NCI-H1694 treated with DMSO at 0.1 percent for 48 hours (cell line): ENCODE measurements around the gene DIRAS1.
"Not testable (repeated sequence)": the region's sequence is repeated elsewhere in the genome, so short reads cannot be mapped to it uniquely, and the experiment has no call there.

Experiments used
- DNase-seq: peaks from one replicate; lab custom pipeline; 2025; lab: John Stamatoyannopoulos, UW

The DIRAS1 gene

GRCh38 chr19:2711172-2711874 is 9.8 kb downstream of the DIRAS1 start:
- DNase-seq: no peak

- no peak for DNase-seq
These were observed 14.9 kb downstream of the DIRAS1 start for GRCh38 chr19:2706251-2706650.

- DNase-seq: no peak
These were observed 17.4 kb downstream of the DIRAS1 start for GRCh38 chr19:2703691-2704216.

GRCh38 chr19:2703077-2703437 is 18.1 kb downstream of the DIRAS1 start:
- DNase-seq: no peak

GRCh38 chr19:2702170-2703076 is 18.7 kb downstream of the DIRAS1 start, which contains the start of gene GNG7:
TSS of gene GNG7 (minus strand) at chr19:2702694. CDS start at chr19:2520688, 182,006 bp downstream.
- no peak for DNase-seq

GRCh38 chr19:2701361-2702169 is 19.6 kb downstream of the DIRAS1 start:
- no peak for DNase-seq

- DNase-seq: no peak
These were observed 20.4 kb downstream of the DIRAS1 start for GRCh38 chr19:2700660-2701360.

- no peak for DNase-seq
These were observed 21.6 kb downstream of the DIRAS1 start for GRCh38 chr19:2699413-2700140.

- DNase-seq: no peak
These were observed 27.0 kb downstream of the DIRAS1 start for GRCh38 chr19:2694196-2694595.

GRCh38 chr19:2693492-2694160 is 27.5 kb downstream of the DIRAS1 start:
- no peak for DNase-seq

- no peak for DNase-seq
These were observed 29.2 kb downstream of the DIRAS1 start for GRCh38 chr19:2691951-2692350.

GRCh38 chr19:2690856-2691255 is 30.3 kb downstream of the DIRAS1 start:
- no peak for DNase-seq

- DNase-seq: no peak
These were observed 34.8 kb downstream of the DIRAS1 start for GRCh38 chr19:2686360-2686759.

- no peak for DNase-seq
These were observed 35.9 kb downstream of the DIRAS1 start for GRCh38 chr19:2685204-2685704.

GRCh38 chr19:2683430-2684003 is 37.7 kb downstream of the DIRAS1 start:
- no peak for DNase-seq

- DNase-seq: no peak
These were observed 40.4 kb downstream of the DIRAS1 start for GRCh38 chr19:2680808-2681207.

GRCh38 chr19:2679439-2679838 is 41.7 kb downstream of the DIRAS1 start:
- no peak for DNase-seq

GRCh38 chr19:2678948-2679347 is 42.2 kb downstream of the DIRAS1 start:
- not testable (repeated sequence) for DNase-seq

- no peak for DNase-seq
These were observed 43.0 kb downstream of the DIRAS1 start for GRCh38 chr19:2678044-2678671.
